Measurements from ENCODE around the gene BAD. TPM values are rescaled to one million over a fixed set of nuclear protein-coding genes. Genes with fewer than 3 reads are reported as not detected.

The BAD gene
- total RNA-seq, 3 donors from 2014 or later (not counting 1 experiment from before 2014, with no cell fraction given), result 30.6 to 35.8 (median 31.6) TPM

DNA sequence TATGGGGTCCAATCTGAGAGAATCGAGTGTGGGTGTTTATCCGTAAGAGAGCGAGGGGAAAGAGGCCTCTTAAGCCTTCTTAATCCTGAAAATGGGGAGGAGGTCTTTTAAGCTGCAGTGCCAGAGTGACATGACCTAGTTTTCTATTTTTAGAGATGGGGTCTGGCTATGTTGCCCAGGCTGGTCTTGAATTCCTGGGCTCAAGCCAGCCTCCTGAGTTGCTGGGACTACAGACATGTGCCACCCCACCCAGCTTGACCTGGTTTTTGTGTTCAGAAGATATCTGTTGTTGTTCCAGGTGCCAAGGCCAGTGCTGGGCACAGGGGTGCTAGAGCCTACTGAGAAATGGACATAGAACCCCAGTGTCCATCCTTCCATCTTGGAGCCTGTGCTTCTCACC is 1.4 kb downstream of the BAD start:
- Mint-ChIP-seq H3K9me3 (no peaks in the 10 kb centered on the region), H3K4me3 (peak overlapping the region; percentile 56), H3K36me3 (no peaks in the 10 kb centered on the region), H3K27me3 (ENCODE audit: low read depth in 2 of 2) (no peaks in the 10 kb centered on the region), H3K4me1 (peaks cover 12 to 16% of the 10 kb centered on the region in 2 donors), H3K27ac (peak overlapping the region; percentile 94 to 96)
- DNase-seq (no peak), ATAC-seq (no peak)
- WGBS (ENCODE audit: insufficient coverage), result 93% methylated on average over 3 of the region's 3 CpGs
- H3K27ac ChIP-seq (ENCODE audit: low read length), result no peak overlapping the region
- no peaks in the 10 kb centered on the region for H3K27me3 ChIP-seq (ENCODE audit: control insufficient read depth, insufficient read depth, low read length)
- H3K9me3 ChIP-seq (ENCODE audit: control insufficient read depth, insufficient read depth, low read length), result no peaks in the 10 kb centered on the region
- no peak for TF ChIP-seq CTCF (IDR thresholded peaks at IDR 0.05)
- no peak overlapping the region for H3K4me3 ChIP-seq (ENCODE audit: low read length)
- H3K36me3 ChIP-seq (ENCODE audit: control insufficient read depth, insufficient read depth, low read length), result peaks cover 7% of the 10 kb centered on the region
- intact Hi-C loops (cut with micrococcal nuclease), result no loop called here
- peaks cover 22% of the 10 kb centered on the region for H3K4me1 ChIP-seq (ENCODE audit: control insufficient read depth, insufficient read depth, low read length)

DNA sequence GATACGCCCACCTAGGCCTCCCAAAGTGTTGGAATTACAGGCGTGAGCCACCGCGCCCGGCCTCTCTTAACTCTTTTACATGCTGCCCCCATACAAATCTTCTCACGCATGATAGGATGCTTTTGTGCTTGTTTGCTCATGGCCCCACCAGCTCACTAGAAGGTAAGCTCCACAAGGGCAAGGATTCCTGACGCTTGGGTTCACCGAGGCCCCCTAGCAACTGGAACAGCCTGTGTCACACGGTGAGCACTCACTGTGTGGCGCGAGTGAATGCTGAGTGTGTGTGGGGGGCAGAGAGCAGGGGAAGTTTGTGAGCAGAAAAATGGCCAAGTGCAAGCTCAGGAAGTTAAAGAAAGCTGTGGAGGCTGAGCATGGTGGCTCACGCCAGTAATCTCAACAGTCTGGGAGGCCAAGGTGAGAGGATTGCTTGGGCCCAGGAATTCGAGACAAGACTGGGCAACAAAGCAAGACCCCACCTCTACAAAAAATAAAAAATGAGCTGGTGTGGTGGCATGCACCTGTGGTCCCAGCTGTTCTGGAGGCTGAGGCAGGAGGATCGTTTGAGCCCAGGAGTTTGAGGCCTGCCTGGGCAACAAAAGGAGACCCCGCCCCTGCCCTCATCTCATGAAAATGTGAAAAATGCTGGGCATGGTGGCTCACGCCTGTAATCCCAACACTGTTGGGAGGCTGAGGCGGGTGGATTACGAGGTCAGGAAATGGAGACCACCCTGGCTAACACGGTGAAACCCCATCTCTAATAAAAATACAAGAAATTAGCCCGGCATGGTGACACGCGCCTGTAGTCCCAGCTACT is 2.3 kb downstream of the BAD start:
- intact Hi-C loops (cut with micrococcal nuclease), result no loop called here
- Mint-ChIP-seq H3K4me1 (peaks cover 12 to 16% of the 10 kb centered on the region in 2 donors), H3K27me3 (ENCODE audit: low read depth in 2 of 2) (no peaks in the 10 kb centered on the region), H3K36me3 (no peaks in the 10 kb centered on the region), H3K27ac (peak overlapping the region; percentile 94 to 96), H3K4me3 (no peak overlapping the region), H3K9me3 (no peaks in the 10 kb centered on the region)
- Histone ChIP-seq H3K9me3 (ENCODE audit: control insufficient read depth, insufficient read depth, low read length) (no peaks in the 10 kb centered on the region), H3K36me3 (ENCODE audit: control insufficient read depth, insufficient read depth, low read length) (peaks cover 7% of the 10 kb centered on the region), H3K27me3 (ENCODE audit: control insufficient read depth, insufficient read depth, low read length) (no peaks in the 10 kb centered on the region), H3K4me1 (ENCODE audit: control insufficient read depth, insufficient read depth, low read length) (peaks cover 22% of the 10 kb centered on the region), H3K27ac (ENCODE audit: low read length) (no peak overlapping the region), H3K4me3 (ENCODE audit: low read length) (no peak overlapping the region)
- DNase-seq, result no peak
- no peak for ATAC-seq
- TF ChIP-seq CTCF (IDR thresholded peaks at IDR 0.05), result no peak
- 96% methylated on average over 21 of the region's 22 CpGs for WGBS (ENCODE audit: insufficient coverage)

GRCh38 chr11:64278576-64279190 is 5.8 kb downstream of the BAD start:
- no peak for ATAC-seq
- Histone ChIP-seq H3K9me3 (ENCODE audit: control insufficient read depth, insufficient read depth, low read length) (no peaks in the 10 kb centered on the region), H3K27me3 (ENCODE audit: control insufficient read depth, insufficient read depth, low read length) (no peaks in the 10 kb centered on the region), H3K4me1 (ENCODE audit: control insufficient read depth, insufficient read depth, low read length) (peaks cover 4% of the 10 kb centered on the region), H3K27ac (ENCODE audit: low read length) (no peak overlapping the region), H3K36me3 (ENCODE audit: control insufficient read depth, insufficient read depth, low read length) (peaks cover 14% of the 10 kb centered on the region), H3K4me3 (ENCODE audit: low read length) (no peak overlapping the region)
- no peak for DNase-seq
- H3K27ac Mint-ChIP-seq, result no peak overlapping the region
- peaks cover 0 to 4% of the 10 kb centered on the region in 2 donors for H3K4me1 Mint-ChIP-seq
- intact Hi-C loops (cut with micrococcal nuclease), result no loop called here
- WGBS (ENCODE audit: insufficient coverage), result 95% methylated on average over 8 of the region's 8 CpGs
- H3K36me3 Mint-ChIP-seq, result no peaks in the 10 kb centered on the region
- H3K4me3 Mint-ChIP-seq, result no peak overlapping the region
- H3K27me3 Mint-ChIP-seq (ENCODE audit: low read depth in 2 of 2), result no peaks in the 10 kb centered on the region
- no peaks in the 10 kb centered on the region for H3K9me3 Mint-ChIP-seq
- TF ChIP-seq CTCF (IDR thresholded peaks at IDR 0.05), result no peak

Data from natural killer cell (primary cell).